Naive thymus-derived CD8-positive, alpha-beta T cell (primary cell): ENCODE measurements around the gene KRT84. TPM values are rescaled to one million over a fixed set of nuclear protein-coding genes. Genes with fewer than 3 reads are reported as not detected.

Source experiments
- ATAC-seq, 2 donors: fragments of 150-1000 bp; cut with Tn5 transposase in 1 of 2; sonication (Bioruptor Pico), chemical (Tn5 transposase) in 1 of 2; 1 replicate in 1 of 2; 2 replicates in 1 of 2; pipeline ENCODE4 v1.10.0; 2021; ENCODE audit warnings: mild to moderate bottlenecking in 2 of 2, moderate library complexity in 2 of 2
- POLR2A ChIA-PET: fragments of 350-600 bp; sonication (Branson Sonifier 250); formaldehyde crosslinking; loops from one replicate; lab custom pipeline; 2021; ENCODE audit warnings: antibody characterized with exemption; lab: Charles Lee
- DNase-seq, 10 donors: peaks; one replicate each; pipeline versions ENCODE4 v3.0.0 to v3.0.0-alpha.2; 2020 to 2022
- H3K27ac Mint-ChIP-seq, 10 donors: one replicate each; pipeline ENCODE4 v1.8.0; 2020 to 2022; ENCODE audit warnings: mild to moderate bottlenecking in 10 of 10, mixed read lengths in 10 of 10, moderate library complexity in 4 of 10, inconsistent platforms in 1 of 10
- H3K27me3 Mint-ChIP-seq, 5 donors: one replicate each; pipeline ENCODE4 v1.8.0; 2021 to 2022; ENCODE audit warnings: mixed read lengths in 5 of 5
- H3K36me3 Mint-ChIP-seq, 3 donors: one replicate each; pipeline ENCODE4 v1.8.0; 2020 to 2022; ENCODE audit warnings: mixed read lengths in 3 of 3, mild to moderate bottlenecking in 2 of 3, inconsistent platforms in 1 of 3
- H3K4me1 Mint-ChIP-seq, 4 donors: one replicate each; pipeline ENCODE4 v1.8.0; 2021 to 2022; ENCODE audit warnings: mixed read lengths in 4 of 4
- H3K4me3 Mint-ChIP-seq, 10 donors: one replicate each; pipeline ENCODE4 v1.8.0; 2020 to 2022; ENCODE audit warnings: mild to moderate bottlenecking in 10 of 10, mixed read lengths in 10 of 10, moderate library complexity in 6 of 10, inconsistent platforms in 1 of 10
- H3K9me3 Mint-ChIP-seq, 9 donors: one replicate each; pipeline ENCODE4 v1.8.0; 2020 to 2022; ENCODE audit warnings: mixed read lengths in 9 of 9, mild to moderate bottlenecking in 3 of 9, inconsistent platforms in 1 of 9, moderate library complexity in 1 of 9
- polyA plus RNA-seq, 3 donors: library from polyadenylated mRNA; unstranded; fragments of 300-500 nt; fragmentation: Illumina TruSeq; gene quantifications; one replicate each; pipeline ENCODE4 v1.2.3, GENCODE V29; 2021
- total RNA-seq, 8 experiments: library from RNA in 2 of 8; stranded (reverse) in 2 of 8; gene quantifications; one replicate each; pipeline ENCODE4 v1.2.3 and lab custom pipeline; 2021 to 2026

Gene KRT84
- total and polyA plus RNA-seq, 5 experiments from 2014 or later, result not detected

- no peaks in the 10 kb centered on the region for H3K36me3 Mint-ChIP-seq
- H3K4me3 Mint-ChIP-seq, result no peak overlapping the region
- ATAC-seq (no peak), DNase-seq (no peak)
- no peak overlapping the region for H3K27ac Mint-ChIP-seq
- peaks cover 24 to 35% (median 32%) of the 10 kb centered on the region in 4 donors for H3K4me1 Mint-ChIP-seq
- peaks cover 0 to 13% (median 3%) of the 10 kb centered on the region in 5 donors for H3K27me3 Mint-ChIP-seq
- H3K9me3 Mint-ChIP-seq, result no peaks in the 10 kb centered on the region
- POLR2A ChIA-PET, result interaction anchor here (0.6 kb wide), 1 partner anchor 740 kb away, joined by 6 read pairs; no protein-coding TSS in a partner anchor
Measured at GRCh38 chr12:52362118-52362726, 23.2 kb downstream of the KRT84 start.

- DNase-seq (no peak), ATAC-seq (no peak)
- H3K4me3 Mint-ChIP-seq, result no peak overlapping the region
- peaks cover 0 to 13% (median 2%) of the 10 kb centered on the region in 5 donors for H3K27me3 Mint-ChIP-seq
- peak overlapping the region in 1 of 10 donors; percentile 3 for H3K27ac Mint-ChIP-seq
- H3K4me1 Mint-ChIP-seq, result peaks cover 24 to 35% (median 32%) of the 10 kb centered on the region in 4 donors
- POLR2A ChIA-PET, result no interaction called here
- H3K36me3 Mint-ChIP-seq, result no peaks in the 10 kb centered on the region
- no peaks in the 10 kb centered on the region for H3K9me3 Mint-ChIP-seq
Measured at GRCh38 chr12:52361553-52361952, 23.9 kb downstream of the KRT84 start.

- H3K27me3 Mint-ChIP-seq, result peaks cover 0 to 13% (median 0%) of the 10 kb centered on the region in 5 donors
- no peak overlapping the region for H3K27ac Mint-ChIP-seq
- no peak overlapping the region for H3K4me3 Mint-ChIP-seq
- no peaks in the 10 kb centered on the region for H3K36me3 Mint-ChIP-seq
- H3K9me3 Mint-ChIP-seq, result no peaks in the 10 kb centered on the region
- DNase-seq (no peak), ATAC-seq (no peak)
- POLR2A ChIA-PET, result no interaction called here
- H3K4me1 Mint-ChIP-seq, result peaks cover 24 to 35% (median 32%) of the 10 kb centered on the region in 4 donors
Measured at GRCh38 chr12:52360663-52361271, 24.7 kb downstream of the KRT84 start.

DNA sequence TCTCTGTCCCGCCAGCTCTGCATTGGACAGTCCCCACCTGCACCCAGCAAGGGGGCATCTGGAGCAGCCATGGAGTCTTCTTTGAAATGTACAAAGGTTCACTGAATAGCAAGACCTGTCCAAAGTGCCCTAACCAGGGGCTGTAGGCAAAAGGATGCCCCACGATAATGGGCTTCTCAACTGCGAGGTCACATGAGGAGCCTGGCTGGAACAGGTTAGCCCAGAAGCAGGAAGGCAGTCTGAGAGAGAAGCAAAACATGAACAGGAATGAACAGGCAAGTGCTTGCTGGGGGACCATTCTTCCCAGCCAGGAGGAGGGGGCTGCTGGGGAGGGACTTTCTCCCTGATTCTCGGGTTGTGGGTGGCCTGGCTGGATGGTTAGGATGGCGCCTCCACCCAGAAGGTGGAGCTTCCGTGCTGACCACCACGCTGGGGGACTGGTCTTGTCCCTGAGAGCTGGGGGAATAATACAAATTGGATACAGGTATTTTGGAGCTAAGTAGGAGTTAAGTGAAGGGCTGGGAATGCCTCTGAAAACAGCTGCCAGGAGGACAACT, 25.3 kb downstream of the KRT84 start:
- POLR2A ChIA-PET, result no interaction called here
- H3K27ac Mint-ChIP-seq, result peak overlapping the region in 1 of 10 donors; percentile 88

GRCh38 chr12:52359621-52360061, 25.8 kb downstream of the KRT84 start:
- ATAC-seq (no peak), DNase-seq (no peak)
- H3K4me1 Mint-ChIP-seq, result peaks cover 24 to 35% (median 32%) of the 10 kb centered on the region in 4 donors

More for the DNA sequence above, 25.3 kb downstream of the KRT84 start:
- Mint-ChIP-seq H3K4me1 (peaks cover 24 to 35% (median 32%) of the 10 kb centered on the region in 4 donors), H3K27me3 (peaks cover 0 to 13% (median 0%) of the 10 kb centered on the region in 5 donors), H3K9me3 (no peaks in the 10 kb centered on the region), H3K36me3 (no peaks in the 10 kb centered on the region), H3K4me3 (no peak overlapping the region)
- DNase-seq (no peak), ATAC-seq (no peak)

GRCh38 chr12:52358575-52359350, 26.7 kb downstream of the KRT84 start:
- POLR2A ChIA-PET, result no interaction called here
- peaks cover 0 to 5% (median 0%) of the 10 kb centered on the region in 5 donors for H3K27me3 Mint-ChIP-seq
- DNase-seq, result peak in 7 of 10 donors; percentile 23 to 78 (median 67)
- H3K27ac Mint-ChIP-seq, result peak overlapping the region; percentile 36 to 88 (median 81)
- no peaks in the 10 kb centered on the region for H3K9me3 Mint-ChIP-seq
- H3K36me3 Mint-ChIP-seq, result no peaks in the 10 kb centered on the region
- H3K4me3 Mint-ChIP-seq, result peak overlapping the region; percentile 26 to 73 (median 54)
- H3K4me1 Mint-ChIP-seq, result peaks cover 24 to 37% (median 32%) of the 10 kb centered on the region in 4 donors
- ATAC-seq, result peak; percentile 98 to 99

More at GRCh38 chr12:52359621-52360061, 25.8 kb downstream of the KRT84 start:
- no peaks in the 10 kb centered on the region for H3K9me3 Mint-ChIP-seq
- peaks cover 0 to 13% (median 0%) of the 10 kb centered on the region in 5 donors for H3K27me3 Mint-ChIP-seq
- POLR2A ChIA-PET, result no interaction called here
- H3K27ac Mint-ChIP-seq, result peak overlapping the region in 5 of 10 donors; percentile 20 to 88 (median 79)
- H3K4me3 Mint-ChIP-seq, result peak overlapping the region in 3 of 10 donors; percentile 9 to 33 (median 24)
- no peaks in the 10 kb centered on the region for H3K36me3 Mint-ChIP-seq

DNA sequence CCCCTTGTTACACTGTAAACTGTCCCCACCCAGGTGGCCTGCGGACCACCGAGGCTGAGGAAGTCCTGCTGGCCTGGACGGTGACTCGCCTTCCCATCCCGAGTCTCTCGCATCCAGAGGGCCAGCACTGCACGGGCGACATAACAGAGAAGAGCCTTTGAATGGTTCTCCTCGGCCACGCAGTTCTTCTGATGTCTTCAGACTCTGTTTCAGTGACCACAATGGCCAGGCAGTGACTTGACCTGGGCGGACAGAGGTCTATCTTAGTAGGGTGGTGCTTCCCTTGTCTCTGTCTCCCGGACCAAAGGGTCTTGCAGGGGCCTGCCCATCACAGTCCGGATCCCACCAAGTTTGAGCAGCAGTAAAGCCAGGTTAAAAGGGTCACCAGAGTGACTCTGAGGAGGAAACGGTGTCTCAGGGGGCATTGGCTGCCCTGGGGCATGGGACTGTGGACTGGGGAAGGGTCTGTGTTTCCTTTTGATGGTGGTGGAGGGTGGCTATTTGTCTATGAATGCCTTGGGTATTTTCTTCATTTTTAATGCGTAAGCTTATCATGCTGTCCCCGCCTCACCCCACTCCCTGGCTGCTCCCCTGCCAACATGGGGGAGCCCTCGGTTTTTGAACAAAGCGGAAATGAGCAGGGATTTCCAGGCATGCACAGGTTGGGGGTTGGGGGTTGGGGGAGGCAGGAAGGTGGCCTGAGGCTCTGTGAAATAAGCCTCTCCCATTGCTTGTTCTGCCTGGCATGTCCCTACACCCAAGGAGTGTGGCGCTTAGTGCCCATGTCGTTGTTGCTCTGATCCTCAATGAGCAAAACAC, 28.5 kb downstream of the KRT84 start:
- H3K4me1 Mint-ChIP-seq, result peaks cover 33 to 53% (median 48%) of the 10 kb centered on the region in 4 donors
- DNase-seq, result no peak
- no peak for ATAC-seq
- peaks cover 0 to 9% (median 1%) of the 10 kb centered on the region in 5 donors for H3K27me3 Mint-ChIP-seq
- H3K9me3 Mint-ChIP-seq, result no peaks in the 10 kb centered on the region
- no peaks in the 10 kb centered on the region for H3K36me3 Mint-ChIP-seq
- H3K4me3 Mint-ChIP-seq, result no peak overlapping the region
- POLR2A ChIA-PET, result interaction anchor here (0.6 kb wide), 1 partner anchor 139 kb away, joined by 4 read pairs; no protein-coding TSS in a partner anchor
- peak overlapping the region in 2 of 10 donors; percentile 31 to 85 for H3K27ac Mint-ChIP-seq

DNA sequence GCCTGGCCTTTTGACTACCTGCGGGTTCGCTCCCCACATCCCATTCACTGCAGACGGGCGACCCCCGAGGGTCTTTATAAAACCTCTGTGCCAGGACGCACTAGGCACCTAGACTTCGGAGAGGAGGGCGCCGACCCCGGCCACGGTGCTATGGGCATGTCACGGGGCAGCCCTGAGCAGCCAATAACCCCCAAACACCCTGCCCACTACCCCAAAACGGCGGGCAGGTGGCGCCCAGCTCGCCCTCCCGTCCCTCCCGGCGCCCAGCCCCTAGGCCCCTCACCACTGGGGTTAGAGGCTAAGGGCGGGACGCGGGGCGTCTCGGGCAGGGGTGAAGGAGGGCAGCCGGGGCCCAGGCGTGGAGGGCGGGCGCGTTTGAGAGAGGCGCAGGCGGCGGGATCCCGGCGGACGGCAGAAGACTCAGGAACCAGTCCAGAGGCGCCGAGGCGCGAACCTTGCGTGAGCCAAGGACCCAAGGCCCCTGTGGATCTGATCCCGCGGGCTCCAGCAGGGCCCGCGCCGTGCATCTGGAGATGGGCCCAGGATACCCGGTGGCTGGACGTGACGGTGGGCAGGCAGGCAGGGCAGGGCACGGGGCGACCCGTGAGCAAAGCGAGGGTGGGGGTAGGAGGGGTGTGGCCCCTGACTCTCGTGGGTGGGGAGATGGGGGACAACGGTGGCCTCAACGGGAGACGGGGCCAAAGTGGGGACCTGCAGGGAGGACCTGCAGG, 29.3 kb downstream of the KRT84 start:
- POLR2A ChIA-PET, result no interaction called here
- DNase-seq (no peak), ATAC-seq (no peak)
- H3K27ac Mint-ChIP-seq, result no peak overlapping the region
- H3K4me1 Mint-ChIP-seq, result peaks cover 36 to 54% (median 51%) of the 10 kb centered on the region in 4 donors
- H3K27me3 Mint-ChIP-seq, result peaks cover 0 to 11% (median 1%) of the 10 kb centered on the region in 5 donors
- no peaks in the 10 kb centered on the region for H3K9me3 Mint-ChIP-seq
- no peak overlapping the region for H3K4me3 Mint-ChIP-seq
- no peaks in the 10 kb centered on the region for H3K36me3 Mint-ChIP-seq

DNA sequence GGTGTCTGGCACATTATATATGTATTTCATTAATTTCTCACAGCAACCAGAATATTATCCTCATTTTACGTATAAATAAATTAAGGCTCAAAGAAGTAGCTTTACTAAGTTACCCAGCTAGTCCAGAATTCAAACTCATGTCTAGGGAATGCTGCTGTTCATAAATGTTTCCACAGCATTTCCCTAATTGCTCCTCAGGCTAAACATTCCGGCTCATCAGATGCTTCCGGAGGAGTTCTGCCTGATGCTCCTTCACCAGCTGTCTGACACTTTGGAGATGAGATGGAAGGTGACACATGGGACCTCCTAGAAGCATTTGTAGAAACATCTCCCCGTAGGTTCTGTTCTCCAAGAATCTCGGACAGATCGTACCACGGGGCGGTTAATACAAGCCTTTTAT, 30.3 kb downstream of the KRT84 start:
- Mint-ChIP-seq H3K27ac (peak overlapping the region in 1 of 10 donors; percentile 31), H3K4me3 (no peak overlapping the region), H3K36me3 (no peaks in the 10 kb centered on the region), H3K4me1 (peaks cover 37 to 60% (median 57%) of the 10 kb centered on the region in 4 donors), H3K27me3 (peaks cover 0 to 14% (median 1%) of the 10 kb centered on the region in 5 donors), H3K9me3 (no peaks in the 10 kb centered on the region)
- POLR2A ChIA-PET, result no interaction called here
- ATAC-seq (no peak), DNase-seq (no peak)

GRCh38 chr12:52354200-52354599, 31.3 kb downstream of the KRT84 start:
- no peaks in the 10 kb centered on the region for H3K9me3 Mint-ChIP-seq
- H3K27ac Mint-ChIP-seq, result peak overlapping the region in 3 of 10 donors; percentile 28 to 43 (median 35)
- peak in 1 of 10 donors; percentile 48 for DNase-seq
- no peaks in the 10 kb centered on the region for H3K36me3 Mint-ChIP-seq
- H3K4me3 Mint-ChIP-seq, result no peak overlapping the region
- peaks cover 31 to 51% (median 49%) of the 10 kb centered on the region in 4 donors for H3K4me1 Mint-ChIP-seq
- ATAC-seq, result no peak
- H3K27me3 Mint-ChIP-seq, result peaks cover 0 to 13% (median 1%) of the 10 kb centered on the region in 5 donors
- POLR2A ChIA-PET, result no interaction called here

- POLR2A ChIA-PET, result no interaction called here
- DNase-seq (peak in 1 of 10 donors; percentile 49), ATAC-seq (no peak)
- no peak overlapping the region for H3K4me3 Mint-ChIP-seq
- peaks cover 0 to 13% (median 1%) of the 10 kb centered on the region in 5 donors for H3K27me3 Mint-ChIP-seq
- no peaks in the 10 kb centered on the region for H3K36me3 Mint-ChIP-seq
- peak overlapping the region in 3 of 10 donors; percentile 10 to 52 (median 28) for H3K27ac Mint-ChIP-seq
- H3K9me3 Mint-ChIP-seq, result no peaks in the 10 kb centered on the region
- H3K4me1 Mint-ChIP-seq, result peaks cover 28 to 47% (median 45%) of the 10 kb centered on the region in 4 donors
Measured at GRCh38 chr12:52353766-52354165, 31.7 kb downstream of the KRT84 start.
